HG03439 (cell line): ENCODE data around the gene DNA2.
"Not testable (repeated sequence)": the region's sequence is repeated elsewhere in the genome, so short reads cannot be mapped to it uniquely, and the experiment has no call there.

Source experiments
- ATAC-seq: cut with Tn5 transposase; IDR thresholded peaks from one replicate; pipeline ENCODE4 v1.9.1; 2021; ENCODE audit warnings: mild to moderate bottlenecking, moderate library complexity; ENCODE audit not compliant: unreplicated experiment

DNA2 gene

DNA sequence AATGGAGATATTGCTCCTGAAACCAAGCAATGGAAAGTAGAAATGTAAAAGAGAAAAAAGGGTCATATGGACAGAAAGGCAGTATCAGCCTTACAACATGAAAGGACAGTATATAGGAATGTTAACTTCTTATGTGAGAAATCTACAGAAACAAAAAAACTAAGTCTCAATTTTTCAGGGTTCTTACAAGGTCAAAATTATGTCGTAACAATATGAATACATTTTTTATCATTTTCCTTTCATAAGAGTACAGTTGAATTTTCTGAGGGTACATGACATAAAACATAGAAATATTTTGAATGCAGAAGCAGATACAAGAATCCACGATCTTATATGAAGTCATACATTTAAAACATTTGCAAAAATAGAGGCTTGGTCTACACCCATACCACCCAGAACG, 10.7 kb downstream of the DNA2 start:
- no peak for ATAC-seq

DNA sequence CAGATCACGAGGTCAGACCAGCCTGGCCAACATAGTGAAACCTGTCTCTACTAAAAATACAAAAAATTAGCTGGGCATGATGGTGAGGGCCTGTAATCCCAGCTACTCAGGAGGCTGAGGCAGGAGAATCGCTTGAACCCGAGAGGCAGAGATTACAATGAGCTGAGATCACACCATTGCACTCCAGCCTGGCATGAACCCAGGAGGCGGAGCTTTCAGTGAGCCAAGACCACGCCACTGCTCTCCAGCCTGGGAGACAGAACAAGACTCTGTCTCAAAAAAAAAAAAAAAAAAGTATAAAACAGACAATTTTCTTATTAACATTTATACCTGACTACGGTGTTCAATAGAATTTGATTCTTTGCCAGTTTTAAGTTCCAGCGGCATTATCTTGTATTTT, 22.1 kb downstream of the DNA2 start:
- ATAC-seq, result not testable (repeated sequence)

DNA sequence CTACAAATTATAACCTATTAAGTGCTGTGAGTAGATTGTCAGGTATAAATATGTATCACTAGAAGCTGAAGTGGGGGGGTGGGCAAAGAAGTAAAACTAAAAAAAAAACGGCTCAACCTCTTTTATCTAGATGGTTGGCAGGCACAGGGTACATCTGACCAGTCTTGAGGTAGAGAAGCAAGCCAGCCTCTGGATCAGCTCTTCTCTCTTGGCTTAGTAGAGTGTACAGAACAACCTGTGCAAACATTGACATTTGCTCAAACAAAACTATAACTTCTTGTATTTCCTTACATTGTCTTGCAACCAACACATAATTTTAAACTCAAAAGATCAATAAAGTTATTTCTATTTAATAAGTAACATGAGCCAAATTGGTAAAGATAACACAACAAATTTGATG, 25.6 kb downstream of the DNA2 start:
- no peak for ATAC-seq

DNA sequence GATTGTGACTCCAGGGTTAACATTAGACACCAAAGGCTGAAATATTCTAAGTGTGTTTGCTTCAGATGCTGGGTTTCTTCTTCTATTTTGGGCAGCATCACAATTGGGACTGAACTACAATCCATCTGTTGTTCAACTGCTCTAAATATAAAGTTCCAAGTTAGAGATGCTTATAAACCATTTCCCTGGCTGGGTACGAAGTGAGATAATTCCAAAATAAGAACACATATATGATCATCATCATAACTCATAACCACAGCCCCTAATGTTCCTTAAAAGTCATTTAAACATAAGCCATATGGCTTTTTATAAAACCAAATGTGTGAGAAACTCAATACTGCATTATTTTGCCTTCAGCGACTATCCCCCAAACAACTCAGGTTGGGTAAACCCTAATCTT, 28.8 kb downstream of the DNA2 start:
- no peak for ATAC-seq

DNA sequence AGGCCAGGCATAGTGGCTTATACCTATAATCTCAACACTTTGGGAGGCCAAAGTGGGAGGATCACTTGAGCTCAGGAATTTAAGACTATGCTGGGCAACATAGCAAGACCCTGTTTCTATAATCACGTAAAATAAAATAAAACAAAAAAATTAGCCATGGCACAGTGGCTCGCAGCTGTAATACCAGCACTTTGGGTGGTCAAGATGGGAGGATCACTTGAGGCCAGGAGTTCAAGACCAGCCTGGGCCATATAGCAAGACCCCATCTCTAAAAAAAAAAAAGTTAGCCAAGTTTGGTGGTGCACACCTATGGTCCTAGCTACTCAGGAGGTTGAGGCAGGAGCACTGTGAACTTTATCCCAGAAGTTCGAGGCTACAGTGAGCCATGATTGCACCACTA, 30.9 kb downstream of the DNA2 start:
- ATAC-seq, result no peak

DNA sequence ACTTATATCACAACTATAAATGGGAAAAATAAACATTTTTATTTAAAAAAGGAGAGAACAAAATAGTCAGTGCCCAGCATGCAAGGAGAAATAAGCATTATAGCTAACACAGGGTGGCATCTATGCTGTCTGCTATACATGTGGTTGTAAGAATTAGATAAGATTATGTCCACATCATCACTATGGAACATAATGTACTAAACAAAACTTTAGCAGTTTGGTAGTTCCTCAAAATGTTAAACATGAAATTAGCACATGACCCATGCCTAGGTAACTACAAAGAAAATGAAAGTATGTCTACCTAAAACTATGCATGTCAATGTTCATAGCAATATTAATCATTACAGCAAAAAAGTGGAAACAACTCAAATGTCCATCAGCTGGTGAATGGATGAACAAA, 36.0 kb downstream of the DNA2 start:
- no peak for ATAC-seq

- ATAC-seq, result no peak
Observed at GRCh38 chr10:68434657-68435056, 37.1 kb downstream of the DNA2 start.

DNA sequence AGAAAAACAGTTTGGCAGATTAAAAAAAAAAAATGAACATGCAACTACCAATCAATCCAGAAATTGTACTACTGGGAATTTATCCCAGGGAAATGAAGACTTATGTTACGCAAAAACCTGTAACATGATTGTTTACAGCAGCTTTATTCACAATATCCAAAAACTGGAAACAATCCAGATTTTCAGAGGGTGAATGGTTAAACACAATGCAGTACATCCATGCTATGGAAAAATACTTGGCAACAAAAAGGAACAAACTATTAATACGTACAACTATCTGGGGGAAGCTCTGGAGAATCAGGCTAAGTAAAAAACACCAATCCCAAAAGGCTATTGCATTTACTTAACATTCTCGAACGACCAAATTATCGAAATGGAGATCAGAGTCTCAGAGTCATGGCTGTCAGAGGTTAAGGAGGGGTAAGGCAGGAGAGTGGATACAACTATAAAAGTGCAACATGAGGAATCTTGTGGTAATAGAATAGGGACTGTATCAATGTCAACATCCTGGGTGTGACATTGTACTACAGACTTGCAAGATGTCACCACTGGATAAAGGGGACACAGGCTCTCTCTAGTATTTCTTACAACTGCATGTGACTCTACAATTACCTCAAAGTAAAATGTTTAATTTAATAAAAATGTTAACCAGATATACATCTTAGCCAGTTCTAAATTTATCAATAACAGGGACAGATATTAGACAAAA, 43.2 kb downstream of the DNA2 start:
- ATAC-seq, result no peak

GRCh38 chr10:68424454-68425014, 47.2 kb downstream of the DNA2 start:
- ATAC-seq, result no peak

GRCh38 chr10:68423522-68423921, 48.3 kb downstream of the DNA2 start:
- ATAC-seq, result no peak

GRCh38 chr10:68419376-68419775, 52.4 kb downstream of the DNA2 start:
- ATAC-seq, result no peak

DNA sequence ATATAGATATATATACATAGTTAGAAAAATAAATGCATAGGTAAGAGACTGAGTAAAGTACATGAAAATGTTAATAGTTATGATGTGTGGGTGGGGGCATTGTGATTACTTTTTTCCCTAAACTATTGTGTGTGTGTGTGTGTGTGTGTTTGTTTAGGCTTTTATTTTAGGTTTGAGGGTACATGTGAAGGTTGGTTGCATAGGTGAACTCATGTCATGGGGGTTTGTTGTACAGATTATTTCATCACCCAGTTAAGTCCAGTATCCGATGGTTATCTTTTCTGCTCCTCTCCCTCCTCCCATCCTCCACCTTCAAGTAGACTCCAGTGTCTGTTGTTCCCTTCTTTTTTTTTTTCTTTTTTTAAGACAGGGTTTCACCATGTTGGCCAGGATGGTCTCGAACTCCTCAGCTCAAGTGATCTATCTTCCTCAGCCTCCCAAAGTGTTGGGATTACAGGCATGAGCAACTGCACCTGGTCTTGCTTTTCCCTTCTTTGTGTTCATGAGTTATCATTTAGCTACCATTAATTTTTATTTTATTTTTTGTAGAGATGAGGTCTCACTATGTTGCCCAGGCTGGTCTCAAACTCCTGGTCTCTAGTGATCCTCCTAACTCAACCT, 62.8 kb downstream of the DNA2 start:
- no peak for ATAC-seq

DNA sequence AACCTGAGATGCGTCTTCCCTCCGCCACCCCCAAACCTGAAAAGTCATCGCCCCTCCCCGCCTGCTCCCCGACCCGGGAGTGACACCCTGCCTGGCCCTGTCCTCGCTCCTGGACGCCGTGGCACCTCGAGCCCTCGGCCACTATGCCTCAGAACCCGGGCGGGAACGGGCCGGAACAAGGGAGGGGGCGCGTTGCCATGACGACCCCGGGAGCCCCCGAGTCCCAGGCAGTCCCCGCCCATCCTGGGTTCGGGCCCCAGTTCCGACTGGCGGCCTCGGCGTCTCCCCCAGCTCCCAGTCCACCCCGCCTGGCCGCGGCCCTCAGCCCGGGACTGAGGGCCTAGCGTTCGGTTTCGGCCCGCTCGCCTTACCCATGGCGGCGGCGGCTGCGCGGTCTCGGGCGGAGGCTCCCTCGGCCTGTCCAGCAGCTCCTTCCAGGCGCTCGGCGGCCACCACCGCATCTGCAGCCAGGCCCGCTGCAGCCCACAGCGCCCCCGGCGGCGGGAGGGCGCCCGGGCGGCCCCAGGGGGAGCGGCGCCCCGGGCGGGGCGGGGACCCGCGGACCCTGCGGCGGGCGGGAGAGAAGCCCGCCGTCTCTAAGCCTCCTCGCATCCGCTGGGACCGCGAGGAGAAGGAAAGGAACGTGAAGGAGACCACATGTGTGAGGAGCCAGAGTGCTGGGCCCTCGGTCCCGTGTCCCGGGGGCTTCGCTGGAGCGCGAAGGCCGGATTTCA, 64.8 kb downstream of the DNA2 start, which contains the start of gene RUFY2:
RUFY2 (minus strand) TSS at position 463 of the 734 bp plus-strand sequence; CDS start at position 375, 88 bp downstream.
- ATAC-seq, result peak; percentile 89

DNA sequence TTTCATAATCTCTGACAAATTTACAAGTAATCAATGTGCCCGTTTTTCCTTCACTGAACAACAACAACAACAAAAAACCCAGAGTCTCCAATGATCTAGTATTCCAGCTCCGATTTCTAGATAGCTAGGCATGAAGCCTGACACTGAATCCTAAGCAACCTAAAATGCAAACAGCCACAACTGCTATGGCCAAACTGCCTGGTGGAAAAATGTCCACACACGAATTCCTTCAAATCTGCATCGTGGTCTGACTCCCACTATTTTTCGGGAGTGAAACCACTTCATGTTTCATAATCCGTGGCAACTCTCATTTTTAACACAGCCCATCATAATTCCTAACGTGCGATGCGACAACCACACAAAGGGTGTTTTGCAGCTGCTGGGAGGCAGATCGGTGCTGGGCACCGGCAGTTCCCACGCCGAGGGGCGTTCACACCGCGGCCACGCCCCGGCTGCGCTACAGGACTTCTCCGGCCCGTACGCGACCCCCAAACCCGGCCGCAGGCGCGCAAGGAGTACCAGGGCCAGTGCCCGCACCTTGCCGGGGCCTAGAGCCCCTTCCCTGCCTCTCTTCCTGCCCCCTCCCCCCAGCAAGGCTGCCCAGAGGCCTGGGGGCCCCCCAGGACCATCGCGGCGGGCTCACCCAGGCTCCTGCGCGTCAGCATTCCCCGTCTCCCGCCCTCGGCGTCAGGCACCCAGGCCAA, 65.5 kb downstream of the DNA2 start:
- ATAC-seq, result peak; percentile 37

- no peak for ATAC-seq
Observed at GRCh38 chr10:68403701-68404100, 68.1 kb downstream of the DNA2 start.

GRCh38 chr10:68402276-68402675, 69.5 kb downstream of the DNA2 start:
- ATAC-seq, result no peak

DNA sequence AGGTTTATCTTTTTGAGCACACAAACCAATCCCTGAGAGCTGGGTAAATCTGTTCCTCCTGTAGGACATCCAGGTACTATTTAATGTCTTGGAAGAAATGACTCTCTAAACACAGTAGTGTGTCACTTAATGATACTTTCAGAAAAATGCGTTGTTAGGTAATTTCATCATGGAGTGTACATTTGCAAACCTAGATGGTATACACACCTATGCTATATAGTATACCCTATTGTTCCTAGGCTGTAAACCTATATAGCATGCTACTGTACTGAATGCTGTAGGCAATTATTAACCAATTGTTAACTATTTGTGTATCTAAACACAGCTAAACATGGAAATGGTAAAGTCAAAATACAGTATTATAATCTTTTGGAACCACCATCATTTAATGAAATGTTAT, 74.8 kb downstream of the DNA2 start:
- no peak for ATAC-seq

DNA sequence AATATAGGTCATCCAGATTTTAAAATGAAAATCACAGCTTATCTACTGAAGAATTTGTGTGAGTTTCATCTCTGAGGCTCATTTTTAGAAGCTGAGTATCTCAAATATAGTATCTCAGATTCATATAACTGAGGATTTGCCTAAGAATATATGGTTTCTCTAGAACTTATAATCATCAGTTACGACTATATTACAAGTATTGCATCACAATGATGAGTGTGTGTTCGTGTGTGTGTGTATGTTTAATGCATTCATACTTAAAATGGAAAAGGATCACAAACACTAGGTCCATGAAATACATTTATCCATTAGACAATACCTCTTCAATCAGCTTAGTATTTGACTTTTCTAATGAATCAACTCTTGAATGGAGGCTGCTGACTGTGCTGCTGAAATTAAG, 86.0 kb downstream of the DNA2 start:
- no peak for ATAC-seq

- ATAC-seq, result no peak
Observed at GRCh38 chr10:68371604-68372003, 100.2 kb downstream of the DNA2 start.

DNA sequence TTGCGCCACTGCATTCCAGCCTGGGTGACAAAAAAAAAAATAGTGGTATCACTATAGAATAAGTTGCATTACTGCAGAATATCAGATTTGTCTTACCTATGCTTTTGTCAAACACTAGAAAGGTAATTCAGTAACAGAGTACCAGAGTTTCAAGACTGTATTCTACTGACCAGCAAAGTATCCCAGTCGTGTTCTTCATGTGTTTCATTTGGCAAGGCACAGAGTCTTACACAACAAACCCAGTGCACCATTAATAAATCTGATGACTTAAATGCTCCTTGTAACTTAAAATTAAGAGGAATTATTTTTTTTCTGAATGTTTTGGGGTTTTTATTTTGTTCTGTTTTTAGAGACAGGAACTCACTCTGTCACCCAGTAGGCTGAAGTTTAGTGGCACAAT, 104.7 kb downstream of the DNA2 start:
- ATAC-seq, result no peak

DNA sequence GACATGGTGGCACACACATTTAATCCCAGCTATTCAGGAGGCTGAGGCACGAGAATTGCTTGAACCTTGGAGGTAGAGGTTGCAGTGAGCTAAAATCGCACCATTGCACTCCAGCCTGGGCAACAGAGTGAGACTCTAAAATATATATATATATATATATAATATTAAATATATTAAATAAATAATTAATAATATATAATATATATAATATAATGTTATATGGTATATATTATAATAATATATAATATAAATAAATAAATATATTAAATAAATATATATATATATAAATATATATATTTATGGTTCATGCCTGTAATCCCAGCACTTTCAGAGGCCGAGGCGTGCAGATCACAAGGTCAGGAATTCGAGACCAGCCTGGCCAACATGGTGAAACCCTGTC, 105.2 kb downstream of the DNA2 start:
- ATAC-seq, result no peak
